Psoas muscle (tissue), 8 donors: ENCODE data around the gene SYF2. TPM values are rescaled to one million over a fixed set of nuclear protein-coding genes. Genes with fewer than 3 reads are reported as not detected.

ENCODE experiments used
- ATAC-seq, 4 donors: fragments of 200-7000 bp; cut with Tn5 transposase; one replicate each; pipeline ENCODE4 v1.9.1; 2020; ENCODE audit warnings: moderate library complexity in 3 of 4, mild to moderate bottlenecking in 2 of 4
- DNase-seq, 2 donors: peaks; one replicate each; pipeline ENCODE4 v3.0.0-alpha.2; 2020
- H3K27ac ChIP-seq: fragments of 200-600 bp; one replicate; pipeline ENCODE4 v1.8.0; 2022
- H3K27me3 ChIP-seq, 3 donors: fragments of 200-600 bp in 1 of 3; one replicate each; pipeline versions ENCODE4 v1.6.1 to v1.8.0; 2013 to 2022; ENCODE audit warnings: low read length in 2 of 3, mild to moderate bottlenecking in 2 of 3, moderate library complexity in 1 of 3; ENCODE audit not compliant: insufficient read depth in 3 of 3
- H3K36me3 ChIP-seq, 2 donors: fragments of 200-600 bp in 1 of 2; one replicate each; pipeline versions ENCODE4 v1.6.1 to v1.8.0; 2013 to 2022; ENCODE audit warnings: low read depth in 1 of 2, mild to moderate bottlenecking in 1 of 2, moderate library complexity in 1 of 2; ENCODE audit not compliant: insufficient read depth in 1 of 2
- H3K4me1 ChIP-seq: fragments of 200-600 bp; one replicate; pipeline ENCODE4 v1.8.0; 2022
- H3K4me3 ChIP-seq: fragments of 200-600 bp; one replicate; pipeline ENCODE4 v1.8.0; 2022; ENCODE audit warnings: mild to moderate bottlenecking
- H3K9me3 ChIP-seq: fragments of 200-600 bp; one replicate; pipeline ENCODE4 v1.8.0; 2022
- WGBS, 3 donors: extraction: QIAGEN DNeasy Blood & Tissue Kit; methylation state at CpG; one replicate each; pipeline versions ENCODE4 v1.1.6 to v1.1.7; 2013; 5-methylcytosine and 5-hydroxymethylcytosine counted together
- intact Hi-C, 2 donors: fragments of 100-400 bp; cut with DNase I; formaldehyde crosslinking; loops; one replicate each; pipeline versions ENCODE4 v1.11.0 to v1.14.2; 2022
- polyA plus RNA-seq, 3 donors: library from polyadenylated mRNA; stranded (reverse); fragments of 200-250 nt; gene quantifications; one replicate each; pipeline ENCODE4 v1.2.3, GENCODE V29; 2013
- total RNA-seq, 4 donors: library from RNA; stranded (reverse); fragmentation: NEBNext Ultra II Directional in 2 of 4; extraction: Animal tissue kit (Norgen Biotek cat#: 25700) in 2 of 4; gene quantifications; one replicate each; pipeline versions ENCODE4 v1.2.1 to v1.2.4, GENCODE V29; 2021 to 2023
- TF ChIP-seq, protein P1 (sequence below): fragments of 200-600 bp; IDR thresholded peaks from one replicate; pipeline ENCODE4 v1.8.0; 2022; ENCODE audit warnings: antibody characterized with exemption
- donor health status: healthy with polysubstance abuse.
- donor health status: DM: no; HTN: no; CAD: no; lungs with moderate emphysema.
- donor health status: Bipolar disorder and iron deficiency.
- donor health status: healthy.
- donor health status: DM: yes; HTN: yes; CAD: no.
- donor health status: DM: no; HTN: no; CAD: no.
- donor health status: DM: no; HTN: no; CAD: no.
- donor health status: DM: yes; HTN: yes; CAD: no.

Gene SYF2
- total and polyA plus RNA-seq, 7 donors, result 23.9 to 92.9 (median 44.5) TPM

DNA sequence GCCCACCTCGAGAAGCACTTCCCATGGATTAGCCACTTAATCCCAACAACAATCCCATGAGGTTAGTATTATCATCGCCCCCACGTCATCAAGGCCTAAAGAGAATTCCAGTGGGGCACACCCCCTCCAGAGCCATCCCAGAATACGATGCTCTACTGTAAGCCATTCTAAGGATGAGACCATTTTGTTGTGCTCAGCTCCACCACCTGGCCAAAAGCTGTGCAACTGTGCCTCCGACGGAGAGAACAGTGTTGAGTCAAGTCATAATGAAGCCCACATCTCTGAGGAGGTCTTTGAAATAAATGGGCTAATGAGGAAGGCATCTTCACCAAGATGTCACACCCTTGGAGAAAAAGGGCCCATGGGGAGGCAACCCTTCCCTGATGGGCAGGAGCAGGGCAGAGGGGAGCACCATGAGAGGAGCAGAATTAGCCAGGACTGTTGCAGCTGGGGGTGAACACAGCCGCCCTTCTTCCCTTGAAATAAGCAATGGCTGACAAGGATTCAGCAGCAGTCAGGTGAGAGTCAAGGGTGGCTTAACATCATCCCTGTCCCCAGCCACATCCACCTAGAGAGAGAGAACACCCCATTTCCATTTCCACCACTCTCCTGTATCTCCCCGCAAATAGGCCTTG lies 14.6 kb downstream of the SYF2 start:
- Histone ChIP-seq H3K4me3 (no peak overlapping the region), H3K9me3 (no peaks in the 10 kb centered on the region), H3K27ac (no peak overlapping the region), H3K27me3 (no peaks in the 10 kb centered on the region), H3K4me1 (no peaks in the 10 kb centered on the region), H3K36me3 (peaks cover 2 to 37% of the 10 kb centered on the region in 2 donors)
- intact Hi-C loops, result no loop called here
- ATAC-seq (no peak), DNase-seq (no peak)
- WGBS, 3 donors, result 71 to 79% (median 76%) methylated on average over 8 of the region's 8 CpGs
- TF ChIP-seq, protein P1, sequence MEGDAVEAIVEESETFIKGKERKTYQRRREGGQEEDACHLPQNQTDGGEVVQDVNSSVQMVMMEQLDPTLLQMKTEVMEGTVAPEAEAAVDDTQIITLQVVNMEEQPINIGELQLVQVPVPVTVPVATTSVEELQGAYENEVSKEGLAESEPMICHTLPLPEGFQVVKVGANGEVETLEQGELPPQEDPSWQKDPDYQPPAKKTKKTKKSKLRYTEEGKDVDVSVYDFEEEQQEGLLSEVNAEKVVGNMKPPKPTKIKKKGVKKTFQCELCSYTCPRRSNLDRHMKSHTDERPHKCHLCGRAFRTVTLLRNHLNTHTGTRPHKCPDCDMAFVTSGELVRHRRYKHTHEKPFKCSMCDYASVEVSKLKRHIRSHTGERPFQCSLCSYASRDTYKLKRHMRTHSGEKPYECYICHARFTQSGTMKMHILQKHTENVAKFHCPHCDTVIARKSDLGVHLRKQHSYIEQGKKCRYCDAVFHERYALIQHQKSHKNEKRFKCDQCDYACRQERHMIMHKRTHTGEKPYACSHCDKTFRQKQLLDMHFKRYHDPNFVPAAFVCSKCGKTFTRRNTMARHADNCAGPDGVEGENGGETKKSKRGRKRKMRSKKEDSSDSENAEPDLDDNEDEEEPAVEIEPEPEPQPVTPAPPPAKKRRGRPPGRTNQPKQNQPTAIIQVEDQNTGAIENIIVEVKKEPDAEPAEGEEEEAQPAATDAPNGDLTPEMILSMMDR, result no peak

DNA sequence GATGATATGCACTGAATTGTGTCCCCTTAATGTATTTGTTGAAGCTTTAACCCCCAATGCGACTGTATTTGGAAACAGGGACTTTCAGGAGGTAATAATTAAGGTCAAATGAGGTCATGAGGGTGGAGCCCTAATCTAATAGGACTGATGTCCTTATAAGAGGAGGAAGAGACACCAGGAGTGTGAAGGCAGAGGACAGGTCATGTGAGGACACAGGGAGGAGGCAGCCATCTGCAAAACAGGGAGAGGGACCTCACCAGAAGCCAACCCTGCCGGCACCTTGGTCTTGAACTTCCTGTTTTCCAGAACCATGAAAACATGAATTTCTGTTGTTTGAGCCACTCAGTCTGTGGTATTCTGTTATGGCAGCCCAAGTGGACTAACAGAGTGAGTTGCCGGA lies 15.3 kb downstream of the SYF2 start:
- ATAC-seq, result no peak
- no peak for DNase-seq
- Histone ChIP-seq H3K27ac (no peak overlapping the region), H3K36me3 (peaks cover 0 to 30% of the 10 kb centered on the region in 2 donors), H3K4me1 (no peaks in the 10 kb centered on the region), H3K27me3 (no peaks in the 10 kb centered on the region), H3K9me3 (no peaks in the 10 kb centered on the region), H3K4me3 (no peak overlapping the region)
- TF ChIP-seq, protein P1, result no peak
- intact Hi-C loops, result no loop called here
- WGBS, 3 donors, result 81 to 82% (median 82%) methylated on average over 3 of the region's 3 CpGs

DNA sequence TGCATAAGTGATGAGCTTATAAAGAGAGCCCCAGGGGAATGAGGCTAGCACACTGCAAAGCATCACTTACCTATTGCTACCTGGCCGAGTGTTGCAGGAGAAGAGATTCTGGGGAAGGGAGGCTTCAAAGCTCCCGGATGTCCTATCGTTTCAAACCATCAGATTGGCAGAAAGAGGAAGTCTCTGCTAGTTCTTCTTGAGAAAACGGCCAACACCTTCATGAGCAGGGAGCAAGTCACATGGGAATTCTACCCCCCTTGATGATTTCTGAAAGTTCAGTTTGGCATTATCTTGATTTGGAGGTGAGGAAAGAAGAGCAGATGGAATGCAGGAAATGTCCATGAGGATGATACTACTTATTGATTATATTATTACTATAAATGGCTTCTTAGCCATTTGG lies 16.2 kb downstream of the SYF2 start:
- Histone ChIP-seq H3K36me3 (peaks cover 0 to 21% of the 10 kb centered on the region in 2 donors), H3K27me3 (no peaks in the 10 kb centered on the region), H3K4me1 (no peaks in the 10 kb centered on the region), H3K4me3 (no peak overlapping the region), H3K27ac (no peak overlapping the region), H3K9me3 (no peaks in the 10 kb centered on the region)
- DNase-seq (no peak), ATAC-seq (no peak)
- 72 to 85% (median 80%) methylated on average over 4 of the region's 4 CpGs for WGBS, 3 donors
- intact Hi-C loops, result no loop called here
- TF ChIP-seq, protein P1, result no peak

DNA sequence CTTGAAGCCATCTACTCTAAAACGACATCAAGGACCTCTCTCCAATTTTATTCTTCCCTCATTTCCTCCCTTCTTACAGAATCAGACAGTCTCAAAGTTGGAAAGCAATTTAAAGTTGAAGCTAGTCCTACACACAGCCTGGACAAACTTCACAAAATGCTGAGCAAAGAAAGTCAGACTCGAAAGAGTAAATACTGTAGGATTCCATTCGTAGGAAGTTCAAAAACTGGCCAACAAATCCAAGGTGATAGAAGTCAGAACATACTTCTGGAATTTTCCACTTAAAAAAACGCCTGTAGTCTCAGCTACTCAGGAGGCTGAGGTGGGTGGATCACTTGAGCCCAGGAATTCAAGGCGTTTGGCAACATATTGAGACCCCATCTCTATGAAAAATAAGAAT lies 19.6 kb downstream of the SYF2 start:
- 71 to 75% (median 71%) methylated on average over 5 of the region's 5 CpGs for WGBS, 3 donors
- H3K4me1 ChIP-seq, result no peaks in the 10 kb centered on the region
- H3K9me3 ChIP-seq, result no peaks in the 10 kb centered on the region
- no peaks in the 10 kb centered on the region for H3K36me3 ChIP-seq
- peaks cover 0 to 6% (median 0%) of the 10 kb centered on the region in 3 donors for H3K27me3 ChIP-seq
- no peak overlapping the region for H3K4me3 ChIP-seq
- no peak for ATAC-seq
- DNase-seq, result no peak
- intact Hi-C loops, result loop anchor here in 1 of 2 donors (5.0 kb wide), 1 partner anchor 370 kb away; no protein-coding TSS in a partner anchor
- TF ChIP-seq, protein P1, result no peak
- H3K27ac ChIP-seq, result no peak overlapping the region

DNA sequence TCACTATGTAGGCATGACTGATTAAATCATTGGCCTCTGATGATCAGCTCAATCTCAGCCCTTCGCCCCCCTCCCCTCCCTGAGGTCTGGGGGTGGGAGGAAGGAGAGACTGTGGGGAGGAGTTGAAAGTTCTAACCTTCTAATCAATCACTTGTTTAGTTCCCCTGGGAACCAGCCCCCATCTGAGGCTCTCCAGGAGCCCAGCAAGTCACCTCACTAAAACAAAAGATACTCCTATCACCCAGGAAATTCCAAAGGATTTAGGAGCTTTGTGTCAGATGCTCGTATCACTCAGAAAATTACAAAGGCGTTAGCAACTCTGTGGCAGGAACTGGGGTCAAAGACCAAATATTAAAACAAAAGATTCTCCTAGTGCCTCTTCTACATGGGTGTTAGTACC lies 21.6 kb downstream of the SYF2 start:
- 26 to 34% (median 34%) methylated on average over 2 to 3 of the region's 3 CpGs for WGBS, 3 donors
- Histone ChIP-seq H3K4me1 (no peaks in the 10 kb centered on the region), H3K27me3 (peaks cover 0 to 6% (median 2%) of the 10 kb centered on the region in 3 donors), H3K9me3 (no peaks in the 10 kb centered on the region), H3K27ac (no peak overlapping the region), H3K4me3 (no peak overlapping the region), H3K36me3 (no peaks in the 10 kb centered on the region)
- ATAC-seq, result no peak
- intact Hi-C loops, result loop anchor here in 1 of 2 donors (5.0 kb wide), 1 partner anchor 368 kb away; no protein-coding TSS in a partner anchor
- DNase-seq, result no peak
- TF ChIP-seq, protein P1, result no peak
